Type B pancreatic cell (in vitro differentiated cells): ENCODE measurements around the gene CDC37. TPM values are rescaled to one million over a fixed set of nuclear protein-coding genes. Genes with fewer than 3 reads are reported as not detected.

ENCODE experiments used
- DNase-seq: peaks from one replicate; pipeline ENCODE4 v3.0.0; 2021; ENCODE audit warnings: mixed read lengths; ENCODE audit not compliant: unreplicated experiment; ENCODE audit errors: extremely low spot score
- H3K27ac Mint-ChIP-seq: 2 replicates; pipeline ENCODE4 v1.8.0; 2021; ENCODE audit warnings: mild to moderate bottlenecking, mixed read lengths
- H3K27me3 Mint-ChIP-seq: 2 replicates; pipeline ENCODE4 v1.8.0; 2021; ENCODE audit warnings: mixed read lengths
- H3K36me3 Mint-ChIP-seq: 2 replicates; pipeline ENCODE4 v1.8.0; 2021; ENCODE audit warnings: mixed read lengths
- H3K4me1 Mint-ChIP-seq: one replicate; pipeline ENCODE4 v1.8.0; 2021; ENCODE audit warnings: mixed read lengths; ENCODE audit not compliant: unreplicated experiment
- H3K4me3 Mint-ChIP-seq: 2 replicates; pipeline ENCODE4 v1.8.0; 2021; ENCODE audit warnings: mild to moderate bottlenecking, mixed read lengths
- H3K9me3 Mint-ChIP-seq: 2 replicates; pipeline ENCODE4 v1.8.0; 2021; ENCODE audit warnings: mixed read lengths
- microRNA-seq: library from miRNA; unstranded; fragments of <30 nt; microRNA quantifications from one replicate; pipeline ENCODE4, GENCODE V29; 2020
- total RNA-seq: library from RNA; stranded (reverse); gene quantifications from 2 replicates; pipeline ENCODE4 v1.2.1, GENCODE V29; 2021; ENCODE audit warnings: low replicate concordance
- TF ChIP-seq, protein P1 (sequence below): fragments of 200-600 bp; sonication (generic); conservative IDR thresholded peaks from 2 replicates; pipeline ENCODE4 v1.5.0; 2021; ENCODE audit warnings: antibody characterized with exemption, mild to moderate bottlenecking

CDC37 gene
- total RNA-seq, 1 donor from 2014 or later, result 126 TPM

GRCh38 chr19:10353793-10354391 lies 49.5 kb downstream of the CDC37 start:
- H3K27ac Mint-ChIP-seq, result peak overlapping the region; percentile 16
- H3K9me3 Mint-ChIP-seq, result no peaks in the 10 kb centered on the region
- H3K4me3 Mint-ChIP-seq, result peak overlapping the region; percentile 68

DNA sequence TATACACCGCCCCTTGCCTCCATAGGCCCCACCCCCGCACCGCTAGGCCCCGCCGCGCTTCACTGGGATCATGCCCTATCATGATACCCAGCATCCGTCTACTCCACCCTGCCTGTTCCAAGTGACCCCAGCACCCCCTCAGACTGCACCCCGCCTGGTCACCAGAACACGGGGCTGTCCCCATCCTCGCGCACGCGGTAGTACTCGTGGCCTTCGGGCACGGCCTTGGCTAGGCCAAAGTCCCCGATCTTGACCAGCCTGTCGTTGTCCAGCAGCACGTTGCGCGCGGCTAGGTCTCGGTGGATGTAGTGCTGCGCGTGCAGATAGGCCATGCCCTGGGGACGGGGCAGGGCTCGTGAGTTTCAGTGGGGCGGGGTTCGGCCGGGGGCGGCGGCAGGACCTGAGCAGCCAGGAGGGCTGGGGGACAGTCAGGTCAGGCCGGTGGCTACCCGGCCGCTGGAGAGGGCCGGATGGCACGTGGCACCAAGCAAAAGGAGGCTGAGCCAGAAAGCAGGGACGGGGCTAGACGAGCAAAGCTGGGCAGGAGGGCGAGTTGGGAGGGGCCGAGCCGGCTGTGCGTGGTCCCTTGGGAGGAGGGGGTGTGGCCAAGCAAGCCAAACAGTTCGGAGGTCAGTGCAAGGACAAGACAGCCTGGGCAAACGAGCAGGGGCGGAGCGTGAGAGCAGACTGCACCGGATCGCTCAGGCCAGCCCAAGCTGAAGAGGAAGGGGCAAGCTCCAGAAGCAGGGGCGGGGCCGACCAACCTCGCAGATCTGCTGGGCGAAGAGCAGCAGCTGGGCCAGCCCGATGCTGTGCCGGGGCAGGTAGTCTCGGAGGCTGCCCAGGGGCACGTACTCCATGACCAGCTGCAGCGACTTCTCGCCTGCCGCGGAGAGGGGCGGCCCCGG lies 50.3 kb downstream of the CDC37 start:
- DNase-seq, result peak; percentile 85
- no peaks in the 10 kb centered on the region for H3K27me3 Mint-ChIP-seq
- TF ChIP-seq, protein P1, sequence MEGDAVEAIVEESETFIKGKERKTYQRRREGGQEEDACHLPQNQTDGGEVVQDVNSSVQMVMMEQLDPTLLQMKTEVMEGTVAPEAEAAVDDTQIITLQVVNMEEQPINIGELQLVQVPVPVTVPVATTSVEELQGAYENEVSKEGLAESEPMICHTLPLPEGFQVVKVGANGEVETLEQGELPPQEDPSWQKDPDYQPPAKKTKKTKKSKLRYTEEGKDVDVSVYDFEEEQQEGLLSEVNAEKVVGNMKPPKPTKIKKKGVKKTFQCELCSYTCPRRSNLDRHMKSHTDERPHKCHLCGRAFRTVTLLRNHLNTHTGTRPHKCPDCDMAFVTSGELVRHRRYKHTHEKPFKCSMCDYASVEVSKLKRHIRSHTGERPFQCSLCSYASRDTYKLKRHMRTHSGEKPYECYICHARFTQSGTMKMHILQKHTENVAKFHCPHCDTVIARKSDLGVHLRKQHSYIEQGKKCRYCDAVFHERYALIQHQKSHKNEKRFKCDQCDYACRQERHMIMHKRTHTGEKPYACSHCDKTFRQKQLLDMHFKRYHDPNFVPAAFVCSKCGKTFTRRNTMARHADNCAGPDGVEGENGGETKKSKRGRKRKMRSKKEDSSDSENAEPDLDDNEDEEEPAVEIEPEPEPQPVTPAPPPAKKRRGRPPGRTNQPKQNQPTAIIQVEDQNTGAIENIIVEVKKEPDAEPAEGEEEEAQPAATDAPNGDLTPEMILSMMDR, result no peak
- peak overlapping the region; percentile 78 for H3K27ac Mint-ChIP-seq
- H3K4me1 Mint-ChIP-seq, result peaks cover 13% of the 10 kb centered on the region
- no peaks in the 10 kb centered on the region for H3K9me3 Mint-ChIP-seq
- peak overlapping the region; percentile 80 for H3K4me3 Mint-ChIP-seq
- peaks cover 8% of the 10 kb centered on the region for H3K36me3 Mint-ChIP-seq

More at GRCh38 chr19:10353793-10354391, 49.5 kb downstream of the CDC37 start:
- Mint-ChIP-seq H3K27me3 (no peaks in the 10 kb centered on the region), H3K36me3 (peaks cover 8% of the 10 kb centered on the region), H3K4me1 (peaks cover 13% of the 10 kb centered on the region)
- TF ChIP-seq, protein P1, result no peak
- DNase-seq, result peak; percentile 86

- TF ChIP-seq, protein P1, result no peak
- Mint-ChIP-seq H3K9me3 (no peaks in the 10 kb centered on the region), H3K27ac (peak overlapping the region; percentile 9)
These were observed 56.8 kb downstream of the CDC37 start for GRCh38 chr19:10346509-10346908.

DNA sequence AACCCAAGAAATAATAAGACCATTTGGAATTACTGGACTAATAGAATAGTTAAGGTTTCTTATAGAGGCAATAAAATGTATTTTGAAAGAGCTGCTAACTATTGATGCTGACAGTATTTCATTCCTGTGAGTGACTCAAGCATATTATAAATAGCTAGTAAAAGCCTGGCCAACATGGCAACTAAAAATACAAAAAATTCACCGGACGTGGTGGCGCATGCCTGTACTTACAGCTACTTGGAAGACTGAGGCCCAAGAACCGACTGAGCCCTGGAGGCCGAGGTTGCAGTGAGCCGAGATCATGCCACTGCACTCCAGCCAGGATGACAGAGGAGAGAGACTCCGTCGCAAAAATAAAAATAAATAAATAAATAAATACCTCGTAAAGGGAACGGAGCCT lies 58.6 kb downstream of the CDC37 start:
- Mint-ChIP-seq H3K27ac (no peak overlapping the region), H3K4me3 (no peak overlapping the region), H3K4me1 (no peaks in the 10 kb centered on the region), H3K27me3 (no peaks in the 10 kb centered on the region), H3K36me3 (no peaks in the 10 kb centered on the region), H3K9me3 (no peaks in the 10 kb centered on the region)
- no peak for DNase-seq
- TF ChIP-seq, protein P1, result no peak

More at GRCh38 chr19:10346509-10346908, 56.8 kb downstream of the CDC37 start:
- no peak overlapping the region for H3K4me3 Mint-ChIP-seq
- no peaks in the 10 kb centered on the region for H3K27me3 Mint-ChIP-seq
- no peaks in the 10 kb centered on the region for H3K4me1 Mint-ChIP-seq
- H3K36me3 Mint-ChIP-seq, result peaks cover 2% of the 10 kb centered on the region
- no peak for DNase-seq

DNA sequence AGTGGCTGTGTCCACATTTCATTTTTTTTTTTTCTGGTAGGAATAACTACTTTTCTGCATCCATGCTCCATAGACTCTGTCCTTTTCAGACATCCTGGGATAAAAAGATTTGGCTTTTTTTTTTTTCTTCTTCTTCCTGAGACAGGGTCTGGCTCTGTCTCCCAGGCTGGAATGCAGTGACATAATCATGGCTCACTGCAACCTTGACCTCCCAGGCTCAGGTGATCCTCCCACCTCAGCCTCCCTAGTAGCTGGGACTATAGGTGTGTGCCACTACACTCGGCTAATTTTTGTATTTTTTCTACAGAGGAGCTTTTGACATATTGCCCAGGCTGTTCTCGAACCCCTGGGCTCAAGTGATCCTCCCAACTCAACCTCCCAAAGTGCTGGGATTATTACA lies 59.8 kb downstream of the CDC37 start:
- no peak overlapping the region for H3K4me3 Mint-ChIP-seq
- no peak overlapping the region for H3K27ac Mint-ChIP-seq

More for the DNA sequence above, 59.8 kb downstream of the CDC37 start:
- Mint-ChIP-seq H3K9me3 (no peaks in the 10 kb centered on the region), H3K36me3 (no peaks in the 10 kb centered on the region), H3K27me3 (peaks cover 4% of the 10 kb centered on the region), H3K4me1 (no peaks in the 10 kb centered on the region)
- DNase-seq, result no peak
- TF ChIP-seq, protein P1, result no peak

Small RNAs within 50 kb of the gene (microRNA-seq; reads per million reads assigned to microRNA genes)
- gene MIR1181, result not detected

Other genes with a start within 250 kb of the CDC37 start
- gene DNMT1, start 208.6 kb downstream of the CDC37 start, total RNA-seq, result 85.0 and 167 TPM in 2 replicates
- 8.0 and 23.3 TPM in 2 replicates for gene S1PR2, start 172.2 kb downstream of the CDC37 start, total RNA-seq
- gene MRPL4, start 151.3 kb downstream of the CDC37 start, total RNA-seq, result 67.3 and 68.0 TPM in 2 replicates
- gene ICAM1, start 132.4 kb downstream of the CDC37 start, total RNA-seq, result 3.3 and 3.6 TPM in 2 replicates
- 2.8 and 5.3 TPM in 2 replicates for gene ICAM4, start 116.6 kb downstream of the CDC37 start, total RNA-seq
- 2.3 and 3.8 TPM in 2 replicates for gene ICAM5, start 113.6 kb downstream of the CDC37 start, total RNA-seq
- 5.5 and 17.0 TPM in 2 replicates for gene ZGLP1, start 93.7 kb downstream of the CDC37 start, total RNA-seq
- gene FDX2, start 87.5 kb downstream of the CDC37 start, total RNA-seq, result 18.8 and 23.3 TPM in 2 replicates
- 42.5 and 48.4 TPM in 2 replicates for gene RAVER1, start 70.0 kb downstream of the CDC37 start, total RNA-seq
- gene ICAM3, start 63.9 kb downstream of the CDC37 start, total RNA-seq, result 5.8 and 8.2 TPM in 2 replicates
- 96.6 and 131 TPM in 2 replicates for gene TYK2, start 23.0 kb downstream of the CDC37 start, total RNA-seq
- 0.90 and 1.6 TPM in 2 replicates for gene PDE4A, start 17.0 kb upstream of the CDC37 start, total RNA-seq
- 49.7 and 71.2 TPM in 2 replicates for gene KEAP1, start 99.8 kb upstream of the CDC37 start, total RNA-seq
- 0.21 and 1.1 TPM in 2 replicates for gene S1PR5, start 113.9 kb upstream of the CDC37 start, total RNA-seq
- 35.8 and 44.6 TPM in 2 replicates for gene ATG4D, start 140.4 kb upstream of the CDC37 start, total RNA-seq
- 19.0 and 34.4 TPM in 2 replicates for gene KRI1, start 162.5 kb upstream of the CDC37 start, total RNA-seq
- gene CDKN2D, start 165.4 kb upstream of the CDC37 start, total RNA-seq, result 4.8 and 6.5 TPM in 2 replicates
- gene AP1M2, start 183.8 kb upstream of the CDC37 start, total RNA-seq, result 45.2 and 104 TPM in 2 replicates
- gene SLC44A2, start 222.0 kb upstream of the CDC37 start, total RNA-seq, result 148 and 227 TPM in 2 replicates